GM12864 (cell line): ENCODE measurements around the gene CEP19.
A peak's percentile ranks its signal among the peaks of the same experiment; 100 is the strongest.
"Not testable (repeated sequence)": the region's sequence is repeated elsewhere in the genome, so short reads cannot be mapped to it uniquely, and the experiment has no call there.

ENCODE experiments used
- DNase-seq: peaks from one replicate; pipeline ENCODE4 v3.0.0-alpha.2; 2011; ENCODE audit warnings: low read depth
- H3K4me3 ChIP-seq: 2 replicates; pipeline ENCODE4 v1.5.1; 2011; ENCODE audit warnings: mild to moderate bottlenecking, low read depth, low read length, control low read depth
- CTCF ChIP-seq: IDR thresholded peaks from 2 replicates; pipeline ENCODE4 v1.5.1; 2011; ENCODE audit warnings: low read depth, mild to moderate bottlenecking, moderate library complexity, low read length, control low read depth, inconsistent platforms; ENCODE audit errors: missing control alignments

Gene CEP19

GRCh38 chr3:196711838-196712513, at the start of gene CEP19, which contains the start of gene PIGX:
Gene CEP19, minus strand, starts transcription at chr3:196712250. Its CDS starts 3,593 bp downstream, at chr3:196708657.
Gene PIGX, plus strand, starts transcription at chr3:196712377.
- TF ChIP-seq CTCF = no peak
- H3K4me3 ChIP-seq = peak within 1 kb of the TSS; percentile 82
- peak; percentile 74 for DNase-seq

DNA sequence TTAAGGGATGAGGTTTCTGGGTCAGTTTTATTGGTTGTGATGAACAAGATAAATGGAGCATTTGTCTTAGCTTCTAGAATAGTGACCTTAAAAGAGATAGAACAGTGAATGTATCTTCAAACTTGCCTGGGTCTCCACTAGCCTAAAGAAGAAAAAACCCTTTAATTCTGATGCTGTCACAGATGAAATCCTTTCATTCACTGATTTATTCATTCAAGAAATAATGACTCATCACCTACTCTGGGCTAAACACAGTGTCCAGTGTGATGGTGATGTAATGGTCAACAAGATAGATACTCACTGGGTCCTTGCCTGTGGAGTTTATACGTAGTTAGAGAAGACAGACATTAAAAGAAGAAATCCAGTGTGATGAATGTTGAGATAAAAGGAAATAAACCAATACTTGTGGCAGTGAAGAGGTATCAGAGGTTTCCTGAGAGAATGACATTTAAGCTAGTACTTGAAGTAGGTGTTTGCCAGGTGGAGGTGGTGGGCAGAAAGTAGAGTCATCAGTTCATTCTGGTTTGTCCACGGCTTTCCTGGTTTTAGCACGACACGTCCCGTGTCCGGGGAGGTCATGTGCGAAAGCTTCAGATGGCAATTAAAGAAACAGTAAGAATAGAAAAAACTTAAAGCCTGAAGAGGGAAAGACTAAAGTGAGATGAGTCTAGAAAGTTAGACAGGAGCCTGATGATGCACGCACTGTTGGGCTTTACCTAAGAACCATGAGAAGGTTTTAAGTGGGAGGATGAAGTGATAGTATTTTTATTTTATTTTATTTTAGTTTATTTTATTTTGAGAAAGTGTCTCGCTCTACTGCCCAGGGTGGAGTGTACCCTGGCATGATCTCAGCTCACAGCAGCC, 46.1 kb upstream of the CEP19 start:
- no peak overlapping the region for H3K4me3 ChIP-seq
- no peak for TF ChIP-seq CTCF
- no peak for DNase-seq

GRCh38 chr3:196756732-196757131, 44.7 kb upstream of the CEP19 start:
- DNase-seq = no peak
- H3K4me3 ChIP-seq = no peak overlapping the region
- TF ChIP-seq CTCF = no peak

GRCh38 chr3:196754091-196754981, 42.3 kb upstream of the CEP19 start:
- no peak overlapping the region for H3K4me3 ChIP-seq
- TF ChIP-seq CTCF = no peak
- DNase-seq = no peak

GRCh38 chr3:196753201-196753600, 41.2 kb upstream of the CEP19 start:
- H3K4me3 ChIP-seq = no peak overlapping the region
- TF ChIP-seq CTCF = no peak
- no peak for DNase-seq

DNA sequence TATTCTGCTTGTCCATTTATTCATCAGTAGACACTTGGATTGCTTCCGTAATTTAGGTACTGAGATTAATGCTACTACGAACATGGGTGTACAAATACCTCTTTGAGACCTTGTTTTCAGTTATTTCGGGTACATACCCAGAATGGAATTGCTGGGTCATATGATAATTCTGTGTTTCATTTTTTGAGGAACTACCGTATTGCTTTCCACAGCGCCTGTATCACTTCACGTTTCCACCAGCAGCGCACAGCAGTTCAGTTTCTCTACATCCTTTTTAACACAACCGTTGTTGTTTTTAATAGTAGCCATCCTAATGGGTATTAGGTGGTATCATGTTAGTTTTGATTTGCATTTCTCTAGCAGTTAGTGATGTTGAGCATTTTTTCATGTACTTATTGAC, 37.1 kb upstream of the CEP19 start:
- no peak for DNase-seq

DNA sequence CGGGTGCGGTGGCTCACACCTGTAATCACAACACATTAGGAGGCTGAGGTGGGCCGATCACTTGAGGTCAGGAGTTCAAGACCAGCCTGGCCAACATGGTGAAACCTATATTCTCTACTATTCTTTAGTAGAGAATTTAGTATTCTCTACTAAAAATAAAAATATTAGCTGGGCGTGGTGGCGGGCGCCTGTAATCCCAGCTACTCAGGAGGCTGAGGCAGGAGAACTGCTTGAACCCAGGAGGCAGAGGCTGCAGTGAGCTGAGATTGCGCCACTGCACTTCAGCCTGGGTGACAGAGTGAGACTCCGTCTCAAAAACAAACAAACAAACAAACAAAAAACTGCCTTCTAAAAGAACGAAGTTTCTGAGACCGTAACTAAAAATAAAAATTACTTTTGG, 31.5 kb upstream of the CEP19 start:
- not testable (repeated sequence) for H3K4me3 ChIP-seq, DNase-seq

More for the DNA sequence above, 37.1 kb upstream of the CEP19 start:
- H3K4me3 ChIP-seq = no peak overlapping the region
- TF ChIP-seq CTCF = peak; percentile 9
